ENCODE measurements around the gene FEM1B.
A peak's percentile ranks its signal among the peaks of the same experiment; 100 is the strongest.

FEM1B gene

DNA sequence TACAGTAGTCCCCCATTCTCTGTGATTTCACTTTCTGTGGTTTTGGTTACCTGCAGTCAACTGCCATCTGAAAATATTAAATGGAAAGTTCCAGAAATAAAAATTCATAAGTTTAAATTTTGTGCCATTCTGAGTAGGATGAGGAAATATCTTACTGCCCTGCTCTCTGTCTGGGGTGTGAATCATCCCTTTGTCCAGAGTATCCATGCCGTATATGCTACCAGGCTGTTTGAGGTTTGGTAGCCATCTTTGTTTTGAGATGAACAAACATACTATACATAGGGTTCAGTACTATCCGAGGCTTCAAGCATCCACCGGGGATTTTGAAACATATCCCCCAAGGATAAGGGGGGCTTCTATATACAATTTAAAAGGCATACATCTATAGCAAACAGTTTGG lies 16.3 kb upstream of the FEM1B start:
- DNase-seq, result no peak

- no peak for DNase-seq
These were observed 15.6 kb upstream of the FEM1B start for GRCh38 chr15:68261980-68262379.

DNA sequence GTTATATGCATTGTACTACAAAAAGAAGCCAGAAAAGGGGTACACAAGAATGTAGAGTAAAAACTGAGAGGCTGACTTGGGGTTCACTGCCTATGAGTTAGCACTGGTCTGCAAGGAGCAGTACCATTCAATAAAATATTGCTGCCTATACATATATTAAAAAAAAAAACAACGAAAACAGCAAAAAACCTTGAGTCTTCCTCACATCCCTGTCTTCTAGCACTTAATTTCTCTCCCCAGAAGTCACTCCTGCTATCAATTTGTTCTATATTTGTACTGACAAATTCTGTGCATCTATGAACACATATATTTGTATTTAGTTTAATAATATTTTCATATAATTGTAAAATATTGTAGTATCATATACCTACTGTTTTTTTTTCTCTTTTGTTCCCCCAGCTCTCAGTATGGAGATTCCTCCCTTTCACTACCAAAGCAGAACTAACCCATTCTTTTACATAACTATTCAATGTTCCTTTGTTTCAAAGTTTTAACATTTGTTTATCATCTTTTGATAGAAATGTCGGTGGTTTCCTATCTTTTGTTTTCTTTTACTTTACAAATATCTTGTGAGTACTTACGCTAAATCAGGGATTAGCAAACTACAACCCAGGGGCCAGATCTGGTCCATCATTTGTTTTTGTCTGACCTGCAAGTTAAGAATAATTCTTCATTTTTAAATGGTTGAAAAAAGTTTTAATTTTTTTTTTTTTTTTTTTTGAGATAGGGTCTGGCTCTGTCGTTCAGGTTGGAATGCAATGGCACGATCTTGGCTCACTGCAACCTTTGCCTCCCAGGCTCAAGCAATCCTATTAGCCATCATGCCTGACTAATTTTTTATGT lies 14.8 kb upstream of the FEM1B start:
- DNase-seq, result no peak

DNA sequence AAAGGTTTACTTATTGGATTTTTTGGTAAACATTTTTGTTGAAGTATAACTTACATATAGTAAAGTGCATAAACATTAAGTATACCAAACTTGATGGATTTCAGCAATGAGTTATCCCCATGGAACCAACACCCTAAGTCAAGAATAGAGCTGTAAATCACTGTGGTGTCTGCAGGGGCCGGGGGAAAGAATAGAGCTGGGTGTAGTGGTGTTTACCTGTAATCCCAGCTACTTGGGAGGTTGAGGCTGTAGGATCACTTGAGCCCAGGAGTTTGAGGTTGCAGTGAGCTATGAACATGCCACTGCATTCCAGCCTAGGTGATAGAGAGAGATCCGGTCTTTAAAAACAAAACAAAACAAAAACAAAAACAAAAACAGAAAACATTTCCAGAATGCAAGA lies 13.3 kb upstream of the FEM1B start:
- DNase-seq, result no peak

DNA sequence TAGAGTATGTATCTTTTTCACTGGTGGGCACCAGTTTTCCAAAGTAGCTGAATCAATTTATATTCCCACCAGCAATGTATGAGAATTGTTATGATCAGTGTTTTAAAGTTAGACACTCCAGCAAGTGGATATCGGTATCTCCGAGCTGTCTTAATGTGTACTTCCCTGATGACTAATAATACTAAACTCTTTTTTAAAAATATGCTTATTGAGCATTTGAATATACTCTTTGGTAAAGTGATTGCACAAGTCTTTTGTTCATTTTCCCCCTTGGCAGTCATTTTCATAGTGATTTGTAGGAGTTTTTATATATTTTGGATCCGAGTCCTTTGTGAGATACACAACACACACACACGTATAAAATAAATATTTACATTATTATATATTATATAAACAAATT lies 12.5 kb upstream of the FEM1B start:
- no peak for DNase-seq

DNA sequence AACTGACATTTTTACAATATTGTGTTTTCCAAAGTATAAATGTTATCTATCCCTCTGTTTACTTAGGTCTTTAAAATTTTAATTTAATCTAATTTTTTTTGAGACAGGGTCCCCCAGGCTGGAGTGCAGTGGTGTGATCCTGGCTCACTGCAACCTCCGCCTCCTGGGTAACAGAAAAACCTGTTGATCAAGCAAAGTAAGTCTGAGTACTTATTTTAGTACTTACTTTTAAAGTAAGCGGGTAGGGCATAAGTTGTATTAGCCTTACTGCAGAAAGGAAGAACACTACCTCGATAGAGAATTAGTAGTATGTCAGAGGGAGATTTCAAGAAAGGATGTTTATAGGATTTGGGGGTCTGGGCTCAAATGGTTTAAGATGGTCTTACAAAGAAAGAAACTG lies 11.9 kb upstream of the FEM1B start:
- no peak for DNase-seq

DNA sequence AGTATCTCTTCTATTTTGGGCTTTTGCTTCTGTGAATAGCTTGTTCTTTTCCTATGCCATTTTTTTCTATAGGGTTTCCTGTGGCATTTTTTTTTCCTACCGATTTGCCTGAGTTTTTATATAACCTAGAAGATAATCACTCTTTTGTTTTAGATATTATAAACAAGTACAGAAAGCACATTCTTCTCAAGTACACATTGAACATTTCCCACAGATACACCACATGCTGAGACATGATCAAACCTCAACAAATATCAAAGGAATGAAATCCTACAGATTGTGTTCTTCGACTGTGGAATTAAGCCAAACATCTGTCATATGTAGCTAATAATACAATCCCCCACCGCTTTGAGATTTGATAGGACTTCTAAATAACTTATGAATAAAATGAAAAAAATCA lies 9.1 kb upstream of the FEM1B start:
- peak; percentile 61 for DNase-seq

GRCh38 chr15:68271854-68272471 lies 5.6 kb upstream of the FEM1B start:
- no peak for DNase-seq

DNA sequence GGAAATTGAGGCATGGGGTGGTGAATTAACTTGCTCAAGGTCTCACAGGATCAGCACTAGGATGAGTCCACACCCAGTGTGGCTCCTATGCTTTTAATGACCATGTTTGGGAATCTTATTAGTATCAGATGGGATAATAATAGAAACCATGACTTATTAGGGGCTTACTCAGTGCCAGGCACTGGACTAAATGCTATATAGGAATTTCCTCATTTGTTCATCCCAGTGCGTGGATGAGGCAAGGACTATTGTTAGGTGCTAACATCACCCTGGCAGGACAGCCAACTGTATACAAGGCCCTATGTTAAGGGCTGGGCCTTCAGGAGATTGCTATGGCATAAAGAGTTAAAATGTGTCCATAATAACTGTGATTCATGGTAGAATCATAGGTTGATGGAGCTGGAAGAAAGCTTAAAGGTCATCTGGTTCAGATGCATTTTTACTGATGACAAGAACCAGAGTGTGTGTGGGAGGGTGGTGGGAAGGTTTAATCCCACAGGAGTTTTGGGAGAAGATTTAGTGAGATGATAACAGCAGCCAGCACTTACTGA lies 4.7 kb upstream of the FEM1B start:
- no peak for DNase-seq

DNA sequence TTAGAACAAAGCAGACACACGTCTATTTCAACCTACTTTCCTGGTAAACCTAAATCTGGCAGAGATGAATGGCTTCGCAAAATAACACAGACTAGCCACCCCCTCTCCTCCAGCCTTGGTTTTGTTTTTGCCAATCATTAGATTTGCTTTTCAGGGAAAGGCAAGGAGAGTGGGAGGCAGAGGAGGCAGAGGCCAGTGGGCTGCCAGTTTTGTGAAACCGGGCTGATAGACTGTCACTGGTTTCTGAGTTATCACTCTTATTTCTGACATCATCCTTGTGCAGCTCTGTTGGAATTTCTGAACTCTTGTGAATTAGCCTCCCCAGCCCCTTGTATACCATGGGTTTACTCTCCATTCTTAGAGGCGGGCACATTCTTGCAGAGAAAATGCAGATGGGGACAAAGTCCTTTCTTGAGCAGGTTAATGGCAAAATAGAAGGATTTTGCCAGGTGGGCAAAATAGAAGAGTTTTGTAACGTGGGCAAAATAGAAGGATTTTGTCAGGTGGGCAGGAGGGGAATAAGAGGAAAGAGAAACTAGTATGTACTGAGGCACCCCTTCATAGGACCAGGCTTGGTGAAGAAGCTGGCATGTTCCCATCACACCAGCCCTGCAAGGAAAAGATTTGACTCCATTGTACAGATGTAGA lies 3.2 kb upstream of the FEM1B start:
- no peak for DNase-seq

- no peak for DNase-seq
These were observed 2.3 kb upstream of the FEM1B start for GRCh38 chr15:68275165-68275746.

- no peak for DNase-seq
These were observed 877 bp upstream of the FEM1B start for GRCh38 chr15:68276668-68277067.

DNA sequence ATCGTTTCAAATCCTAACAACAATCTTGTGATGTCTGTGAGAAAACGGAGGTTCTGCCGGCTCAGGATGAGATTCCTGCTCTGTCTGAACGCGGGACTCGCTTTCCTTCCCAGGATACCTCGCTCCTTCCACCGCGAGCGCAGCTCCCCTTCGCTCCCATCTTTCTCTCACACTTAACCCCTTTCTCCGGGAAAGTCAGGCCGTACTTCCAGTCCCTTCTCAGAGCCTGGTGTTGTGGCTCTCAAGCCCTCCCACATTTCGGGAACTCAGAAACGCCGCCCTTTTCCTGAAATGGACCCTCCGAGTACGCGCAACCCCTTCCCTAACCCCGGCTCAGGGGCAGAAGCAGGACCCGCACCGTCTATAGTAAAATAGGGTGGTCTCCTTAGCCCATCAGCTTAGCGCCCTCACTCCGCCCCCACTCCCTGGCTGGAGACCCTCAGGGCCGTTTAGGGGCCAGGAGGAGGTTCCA lies 378 bp upstream of the FEM1B start:
- DNase-seq, result peak; percentile 21

GRCh38 chr15:68278345-68278594 lies 725 bp downstream of the FEM1B start:
- no peak for DNase-seq

DNA sequence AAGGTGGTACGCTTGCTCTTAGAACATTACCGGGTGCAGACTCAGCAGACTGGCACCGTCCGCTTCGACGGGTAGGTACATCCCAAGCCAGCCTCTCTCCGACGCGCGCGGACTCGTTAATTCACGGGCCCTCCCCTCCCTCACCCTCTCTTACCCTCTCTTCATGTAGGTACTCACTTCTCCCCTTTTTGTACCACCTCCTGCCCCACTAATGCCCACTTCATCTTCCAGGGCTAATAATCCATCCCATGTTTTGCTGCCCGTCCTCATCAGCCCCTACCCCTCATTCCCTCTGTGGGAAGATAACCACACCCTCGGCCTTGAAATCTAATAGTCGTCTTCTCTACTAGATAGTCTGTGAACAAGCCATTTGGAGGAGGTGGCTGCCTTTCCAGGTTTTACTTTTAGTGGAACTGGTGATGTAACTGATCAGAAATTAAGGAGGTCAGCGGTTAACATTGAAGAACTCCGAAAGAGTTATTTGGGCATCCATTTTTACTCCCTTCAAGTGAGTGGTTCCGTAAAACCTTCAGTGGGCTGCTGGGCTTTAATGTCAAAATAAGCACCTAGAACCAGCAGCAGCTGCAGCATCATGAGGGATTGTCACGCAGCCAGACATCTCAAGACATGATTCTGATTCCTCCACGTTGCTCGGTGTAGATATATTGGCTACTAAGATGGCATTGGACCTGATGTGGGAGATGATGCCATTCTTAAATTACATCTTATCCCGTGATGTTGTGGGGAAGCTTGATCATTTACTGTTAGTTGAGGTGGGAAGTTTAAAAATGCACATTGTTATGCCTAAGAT lies 1.3 kb downstream of the FEM1B start:
- DNase-seq, result no peak

- no peak for DNase-seq
These were observed 2.5 kb downstream of the FEM1B start for GRCh38 chr15:68279779-68280753.

DNA sequence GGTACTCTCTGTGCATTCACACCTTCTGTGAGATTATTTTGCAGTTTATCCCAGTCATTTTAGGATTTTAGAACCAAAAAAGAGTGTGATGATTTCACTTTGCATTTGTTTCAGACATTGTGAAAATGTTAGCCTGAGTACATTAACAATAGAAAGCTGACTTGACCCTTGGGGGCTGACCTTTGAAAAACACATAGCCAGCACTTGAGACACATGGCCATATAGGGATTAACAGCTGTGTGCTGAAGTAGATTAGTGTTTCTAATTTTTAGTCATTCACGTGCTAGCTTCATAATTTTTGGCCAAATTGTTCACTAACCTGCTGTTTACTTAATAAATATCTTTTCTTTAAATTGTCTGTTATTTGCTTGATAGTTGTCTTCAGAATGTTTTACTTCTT lies 3.5 kb downstream of the FEM1B start:
- no peak for DNase-seq

DNA sequence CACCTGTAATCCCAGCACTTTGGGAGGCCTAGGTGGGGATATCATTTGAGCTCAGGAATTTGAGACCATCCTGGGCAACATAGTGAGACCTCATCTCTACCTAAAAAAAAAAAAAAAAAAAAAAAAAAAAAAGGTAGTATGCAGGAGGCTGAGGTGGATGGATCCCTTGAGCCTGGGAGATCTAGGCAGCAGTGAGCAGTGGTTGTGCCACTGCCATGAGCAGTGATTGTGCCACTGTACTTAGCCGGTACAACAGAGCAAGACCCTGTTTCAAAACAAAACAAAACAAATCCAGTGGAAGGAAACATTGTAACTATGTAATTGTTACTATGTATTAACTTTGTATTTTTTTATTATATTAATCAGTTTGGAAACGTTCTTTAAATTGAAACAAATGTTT lies 5.9 kb downstream of the FEM1B start:
- no peak for DNase-seq

GRCh38 chr15:68284616-68285258 lies 7.2 kb downstream of the FEM1B start:
- no peak for DNase-seq

DNA sequence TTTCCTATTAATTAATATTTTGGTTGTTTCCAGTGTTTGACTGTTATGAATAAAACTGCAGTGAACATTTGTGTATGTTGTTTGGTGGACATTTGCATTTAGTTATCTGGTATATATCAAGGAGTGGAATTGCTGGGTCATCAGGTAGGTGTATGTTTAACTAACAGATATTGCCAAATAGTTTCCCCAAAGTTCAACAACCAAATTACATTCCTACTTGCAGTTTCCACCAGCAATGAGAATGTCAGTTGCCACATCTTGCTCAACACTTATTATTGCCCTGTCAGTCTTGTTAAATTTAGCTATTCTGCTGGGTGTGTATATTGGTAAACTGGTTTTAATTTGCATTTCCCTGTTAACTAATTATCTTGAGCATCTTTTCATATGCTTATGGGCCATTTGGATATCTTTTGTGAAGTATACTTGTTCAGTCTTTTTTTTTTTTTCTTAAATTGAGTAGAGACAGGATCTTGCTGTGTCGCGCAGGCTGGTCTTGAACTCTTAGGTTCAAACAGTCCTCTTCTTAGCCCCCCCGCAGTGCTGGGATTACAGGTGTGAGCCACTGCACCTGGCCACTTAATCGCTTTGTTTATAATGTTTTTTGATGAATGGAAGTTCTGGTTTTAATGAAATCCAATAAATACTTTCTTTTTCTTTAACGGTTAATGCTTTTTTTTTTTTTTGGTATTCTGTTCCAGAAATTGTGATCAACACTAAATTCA lies 7.9 kb downstream of the FEM1B start:
- DNase-seq, result no peak

All from NCI-H1048 (cell line).